ENCODE measurements around the gene CDR2. TPM values are rescaled to one million over a fixed set of nuclear protein-coding genes. Genes with fewer than 3 reads are reported as not detected.
A peak's percentile ranks its signal among the peaks of the same experiment; 100 is the strongest.

CDR2 gene
- total and polyA plus RNA-seq, 2 of the 13 experiments (the other 11 are each of a cell fraction or from before 2014, with no cell fraction given): 59.0 to 78.9 TPM

DNA sequence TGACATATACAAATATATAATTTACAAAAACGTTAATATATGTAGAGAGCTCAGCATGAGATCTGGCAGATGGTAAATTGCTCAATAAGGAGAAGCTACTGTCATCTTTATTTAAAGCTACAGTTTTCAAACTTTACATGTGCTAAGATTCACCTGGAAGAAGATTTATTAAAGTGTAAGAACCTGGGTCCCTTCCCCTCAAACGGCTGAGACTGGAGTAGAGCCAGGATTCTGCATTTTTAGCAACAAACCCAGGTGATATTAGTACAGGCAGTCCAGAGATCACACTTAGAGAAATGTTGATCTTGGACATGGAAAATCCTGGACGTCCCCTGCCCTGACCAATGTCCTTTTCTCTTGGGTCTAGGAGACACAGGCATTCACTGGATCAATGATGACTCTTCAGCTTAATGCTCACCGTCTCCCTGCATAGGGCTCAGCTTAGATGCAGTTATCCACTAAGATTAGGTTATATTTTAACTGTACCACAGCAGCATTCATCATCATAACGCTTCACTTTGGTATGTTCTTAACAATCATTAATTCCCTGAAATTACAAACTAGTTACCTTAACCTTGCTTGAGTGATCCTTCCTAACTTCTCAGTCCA is 20.4 kb downstream of the CDR2 start:
- Histone ChIP-seq H3K79me2 (ENCODE audit: insufficient read depth, low read length) (peaks cover 60% of the 10 kb centered on the region), H4K20me1 (ENCODE audit: insufficient read depth, low read length) (peaks cover 52% of the 10 kb centered on the region), H3K9ac (ENCODE audit: insufficient read depth, low read depth, low read length) (no peak overlapping the region), H3K36me3 (replicated peaks in 1 of 2; ENCODE audit: control insufficient read depth in 1 of 2, insufficient read depth in 2 of 2, low read length in 2 of 2) (peaks cover 19 to 66% of the 10 kb centered on the region in 2 experiments), H3K9me3 (ENCODE audit: low read length) (no peaks in the 10 kb centered on the region), H3K27me3 (ENCODE audit: control insufficient read depth in 1 of 2, insufficient read depth in 2 of 2, low read length in 2 of 2) (no peaks in the 10 kb centered on the region), H3K4me2 (ENCODE audit: low read depth, low read length) (peak overlapping the region; percentile 59), H3K27ac (ENCODE audit: extremely low read length, insufficient read depth, low read length) (peak overlapping the region; percentile 57), H3K4me1 (ENCODE audit: insufficient read depth, low read length) (peaks cover 43% of the 10 kb centered on the region), H3K4me3 (replicated peaks in 1 of 3; ENCODE audit: insufficient read depth in 1 of 3, low read depth in 2 of 3, low read length in 3 of 3) (peak overlapping the region in 1 of 3 experiments; percentile 6; a peak in 1 of 6 replicates), H2AFZ (ENCODE audit: low read length) (no peak overlapping the region)
- POLR2A ChIA-PET: interaction anchor here (0.6 to 3.0 kb wide), 11 partner anchors 13 to 163 kb away, joined by 3 to 27 read pairs (median 6); partner anchors contain the start of gene CDR2
- BruUV-seq (replicated peaks): no TSS peak
- WGBS (ENCODE audit: low lambda C conversion rate): 6% methylated on average over 5 of the region's 5 CpGs
- DNase-seq (ENCODE audit: low spot score): peak; percentile 78
- CTCF ChIA-PET (ENCODE audit: low intra/inter-chr PET ratio, low total read pairs): no interaction called here
- intact Hi-C loops (cut with micrococcal nuclease; ENCODE audit: unreplicated experiment) (loop anchor here (2.0 kb wide), 1 partner anchor 17 kb away; no protein-coding TSS in a partner anchor), in situ Hi-C loops (cut with HindIII; ENCODE audit: extremely low pct_ligation_motif_present, low pct_unique_long_range_greater_than_20kb) (no loop called here)
- FAIRE-seq: peak; percentile 55
- ATAC-seq: peak; percentile 91
- TF ChIP-seq, protein P1, sequence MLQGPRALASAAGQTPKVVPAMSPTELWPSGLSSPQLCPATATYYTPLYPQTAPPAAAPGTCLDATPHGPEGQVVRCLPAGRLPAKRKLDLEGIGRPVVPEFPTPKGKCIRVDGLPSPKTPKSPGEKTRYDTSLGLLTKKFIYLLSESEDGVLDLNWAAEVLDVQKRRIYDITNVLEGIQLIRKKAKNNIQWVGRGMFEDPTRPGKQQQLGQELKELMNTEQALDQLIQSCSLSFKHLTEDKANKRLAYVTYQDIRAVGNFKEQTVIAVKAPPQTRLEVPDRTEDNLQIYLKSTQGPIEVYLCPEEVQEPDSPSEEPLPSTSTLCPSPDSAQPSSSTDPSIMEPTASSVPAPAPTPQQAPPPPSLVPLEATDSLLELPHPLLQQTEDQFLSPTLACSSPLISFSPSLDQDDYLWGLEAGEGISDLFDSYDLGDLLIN (CRISPR knock-in tag; IDR thresholded peaks at IDR 0.05; ENCODE audit: borderline replicate concordance): no peak
- no peak for TF ChIP-seq HOXA9 (CRISPR knock-in tag; IDR thresholded peaks at IDR 0.05; ENCODE audit: borderline replicate concordance)
- peak; percentile 48; the same call in 1 of the 2 replicates for TF ChIP-seq ZNF292 (CRISPR knock-in tag; IDR thresholded peaks at IDR 0.05; ENCODE audit: borderline replicate concordance, low read depth)
- TF ChIP-seq NCOA2 (CRISPR knock-in tag; IDR thresholded peaks at IDR 0.05): no peak
- no peak for TF ChIP-seq ARNT (IDR thresholded peaks at IDR 0.05)
- TF ChIP-seq TSC22D2 (CRISPR knock-in tag; IDR thresholded peaks at IDR 0.05; ENCODE audit: borderline replicate concordance): no peak
- peak; percentile 82 for TF ChIP-seq GATAD2A (CRISPR knock-in tag; IDR thresholded peaks at IDR 0.05)
- peak; percentile 45; the same call in 1 of the 2 replicates for TF ChIP-seq ZNF557 (CRISPR knock-in tag; IDR thresholded peaks at IDR 0.05)
- no peak for TF ChIP-seq PHF5A (CRISPR knock-in tag; IDR thresholded peaks at IDR 0.05; ENCODE audit: low read depth, unreplicated experiment)
- TF ChIP-seq ZNF121 (CRISPR knock-in tag; IDR thresholded peaks at IDR 0.05): no peak
- TF ChIP-seq PRDM4 (CRISPR knock-in tag; IDR thresholded peaks at IDR 0.05; ENCODE audit: borderline replicate concordance): no peak
- 0 out of 2 replicates have a peak, but pooled peaks have one; percentile 29 for TF ChIP-seq PAX8 (CRISPR knock-in tag; IDR thresholded peaks at IDR 0.05; ENCODE audit: borderline replicate concordance)
- TF ChIP-seq KDM5B (CRISPR knock-in tag; IDR thresholded peaks at IDR 0.05; ENCODE audit: borderline replicate concordance): no peak
- TF ChIP-seq, protein P2, sequence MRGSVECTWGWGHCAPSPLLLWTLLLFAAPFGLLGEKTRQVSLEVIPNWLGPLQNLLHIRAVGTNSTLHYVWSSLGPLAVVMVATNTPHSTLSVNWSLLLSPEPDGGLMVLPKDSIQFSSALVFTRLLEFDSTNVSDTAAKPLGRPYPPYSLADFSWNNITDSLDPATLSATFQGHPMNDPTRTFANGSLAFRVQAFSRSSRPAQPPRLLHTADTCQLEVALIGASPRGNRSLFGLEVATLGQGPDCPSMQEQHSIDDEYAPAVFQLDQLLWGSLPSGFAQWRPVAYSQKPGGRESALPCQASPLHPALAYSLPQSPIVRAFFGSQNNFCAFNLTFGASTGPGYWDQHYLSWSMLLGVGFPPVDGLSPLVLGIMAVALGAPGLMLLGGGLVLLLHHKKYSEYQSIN (CRISPR knock-in tag; IDR thresholded peaks at IDR 0.05; ENCODE audit: borderline replicate concordance): no peak
- TF ChIP-seq, protein P3, sequence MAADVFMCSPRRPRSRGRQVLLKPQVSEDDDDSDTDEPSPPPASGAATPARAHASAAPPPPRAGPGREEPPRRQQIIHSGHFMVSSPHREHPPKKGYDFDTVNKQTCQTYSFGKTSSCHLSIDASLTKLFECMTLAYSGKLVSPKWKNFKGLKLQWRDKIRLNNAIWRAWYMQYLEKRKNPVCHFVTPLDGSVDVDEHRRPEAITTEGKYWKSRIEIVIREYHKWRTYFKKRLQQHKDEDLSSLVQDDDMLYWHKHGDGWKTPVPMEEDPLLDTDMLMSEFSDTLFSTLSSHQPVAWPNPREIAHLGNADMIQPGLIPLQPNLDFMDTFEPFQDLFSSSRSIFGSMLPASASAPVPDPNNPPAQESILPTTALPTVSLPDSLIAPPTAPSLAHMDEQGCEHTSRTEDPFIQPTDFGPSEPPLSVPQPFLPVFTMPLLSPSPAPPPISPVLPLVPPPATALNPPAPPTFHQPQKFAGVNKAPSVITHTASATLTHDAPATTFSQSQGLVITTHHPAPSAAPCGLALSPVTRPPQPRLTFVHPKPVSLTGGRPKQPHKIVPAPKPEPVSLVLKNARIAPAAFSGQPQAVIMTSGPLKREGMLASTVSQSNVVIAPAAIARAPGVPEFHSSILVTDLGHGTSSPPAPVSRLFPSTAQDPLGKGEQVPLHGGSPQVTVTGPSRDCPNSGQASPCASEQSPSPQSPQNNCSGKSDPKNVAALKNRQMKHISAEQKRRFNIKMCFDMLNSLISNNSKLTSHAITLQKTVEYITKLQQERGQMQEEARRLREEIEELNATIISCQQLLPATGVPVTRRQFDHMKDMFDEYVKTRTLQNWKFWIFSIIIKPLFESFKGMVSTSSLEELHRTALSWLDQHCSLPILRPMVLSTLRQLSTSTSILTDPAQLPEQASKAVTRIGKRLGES (CRISPR knock-in tag; IDR thresholded peaks at IDR 0.05; ENCODE audit: borderline replicate concordance): no peak
- TF ChIP-seq ZNF329 (CRISPR knock-in tag; IDR thresholded peaks at IDR 0.05; ENCODE audit: low read depth): no peak
- TF ChIP-seq ZNF451 (CRISPR knock-in tag; IDR thresholded peaks at IDR 0.05): no peak

Measured in HepG2 (cell line).